Germinal center (tissue), 1 donor: ENCODE data around the gene RNF34.

Source experiments
- DNase-seq: peaks from one replicate; pipeline ENCODE4 v3.0.0; 2012; ENCODE audit warnings: mixed read lengths, low spot score

Gene RNF34

DNA sequence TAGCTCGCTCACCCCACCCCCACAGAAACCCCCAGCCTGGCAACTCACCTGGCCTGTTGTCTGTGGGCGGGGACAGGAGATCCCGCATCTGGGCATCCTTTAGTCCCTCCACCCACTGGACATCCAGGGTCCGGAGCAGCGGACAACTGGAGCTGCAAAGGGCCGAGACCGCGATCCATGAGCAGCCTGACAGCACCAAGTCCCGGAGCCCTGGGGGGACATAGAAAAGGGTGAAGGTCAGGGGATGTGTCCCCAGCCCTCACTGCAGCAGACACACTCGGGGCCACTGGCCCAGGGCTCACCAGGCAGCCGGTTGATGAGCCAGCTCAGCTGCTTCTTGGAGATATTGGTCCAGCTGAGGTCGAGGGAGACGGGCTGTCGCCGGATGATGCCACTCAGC is 40.9 kb downstream of the RNF34 start:
- DNase-seq: no peak

DNA sequence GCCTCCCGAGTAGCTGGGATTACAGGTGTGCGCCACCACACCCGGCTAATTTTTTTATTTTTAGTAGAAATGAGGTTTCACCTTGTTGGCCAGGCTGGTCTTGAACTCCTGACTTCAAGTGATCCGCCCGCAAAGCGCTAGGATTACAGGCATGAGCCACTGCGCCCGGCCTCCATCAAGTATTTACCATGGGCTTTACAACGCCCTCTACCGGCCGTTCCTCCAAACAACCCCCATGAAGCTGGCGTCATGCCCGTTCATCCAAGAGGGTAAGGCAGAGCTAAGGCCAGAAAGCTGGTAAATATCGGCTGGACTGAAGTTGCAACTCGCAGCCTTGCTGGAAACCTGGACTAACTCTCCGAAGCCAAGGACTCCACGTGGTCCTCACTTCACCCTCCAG is 41.6 kb downstream of the RNF34 start:
- no peak for DNase-seq

DNA sequence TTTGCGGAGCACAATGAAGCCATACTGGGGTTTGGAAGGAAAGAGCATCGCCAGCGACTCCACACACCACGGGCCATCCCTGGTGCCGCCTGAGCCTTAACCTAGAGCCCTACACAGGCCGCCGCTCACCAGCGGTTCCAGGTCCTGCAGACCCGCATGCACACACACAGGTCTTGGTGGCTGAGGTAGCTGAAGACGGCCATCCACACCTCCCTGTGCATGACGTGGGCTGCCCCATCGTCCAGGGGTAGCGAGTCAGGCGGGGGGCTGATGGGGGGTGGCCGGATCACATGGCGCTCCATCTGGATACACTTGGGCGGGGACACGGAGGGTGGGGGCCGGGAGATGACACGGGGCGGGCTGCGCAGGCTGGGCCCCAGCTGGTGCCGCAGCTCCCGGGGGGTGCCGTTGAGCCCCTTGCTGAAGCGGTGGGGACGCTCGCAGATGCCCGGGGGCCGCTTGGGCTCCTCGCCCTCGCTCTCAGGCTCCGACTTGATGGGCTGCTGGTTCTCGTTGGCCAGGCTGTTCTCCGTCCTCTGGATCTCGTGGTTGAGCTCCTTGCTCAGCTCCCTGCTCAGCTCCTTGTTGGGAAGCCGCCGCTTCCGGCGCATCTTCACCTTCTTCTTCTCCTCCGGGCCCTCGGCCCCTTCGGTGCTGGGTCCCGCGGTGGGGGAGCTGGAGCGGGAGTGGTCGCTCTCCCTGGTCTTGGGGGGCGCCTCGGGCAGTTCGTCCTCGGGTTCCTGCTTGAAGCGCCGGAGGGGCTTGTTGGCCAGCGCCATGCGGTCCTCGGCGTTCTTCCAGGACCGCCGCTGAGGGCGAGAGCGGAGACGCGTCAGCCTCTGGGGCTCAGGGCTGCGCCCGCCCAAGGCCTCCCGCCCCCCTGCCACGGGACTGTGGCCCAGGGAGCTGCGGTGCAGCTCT is 42.4 kb downstream of the RNF34 start:
- DNase-seq: no peak

DNA sequence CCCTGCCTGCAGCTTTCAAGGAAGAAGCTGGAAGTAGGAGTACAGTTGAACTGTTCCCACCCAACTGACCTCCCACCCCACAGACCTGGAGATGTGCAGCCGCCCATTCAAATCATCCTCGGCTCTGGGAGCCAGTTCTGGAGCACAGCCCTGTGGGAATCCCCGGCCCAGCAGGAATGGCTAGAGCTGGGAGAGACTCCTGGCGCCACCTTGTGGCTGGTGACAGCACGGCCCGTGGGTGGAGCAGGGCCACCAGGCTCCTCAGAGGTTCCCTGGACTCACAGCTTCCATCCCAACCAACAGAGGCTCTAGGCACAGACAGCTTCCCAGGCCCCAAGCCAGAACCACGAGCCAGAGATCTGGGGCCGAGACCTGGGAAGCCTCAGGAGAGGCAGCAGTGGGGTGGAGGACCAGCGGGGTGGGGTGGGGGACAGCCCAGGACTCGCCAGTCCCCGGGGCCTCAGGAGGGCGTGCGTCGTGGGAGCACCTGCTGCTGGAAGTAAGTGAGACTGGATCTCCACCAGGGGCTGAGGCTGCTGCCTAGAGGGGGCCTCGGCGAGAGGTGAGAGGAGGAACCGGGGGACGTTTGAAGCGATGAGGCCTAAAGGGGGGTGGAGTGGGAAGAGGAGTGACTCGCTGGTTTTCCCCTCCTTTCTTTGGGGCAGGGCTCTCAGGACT is 43.4 kb downstream of the RNF34 start:
- DNase-seq: peak; percentile 80

DNA sequence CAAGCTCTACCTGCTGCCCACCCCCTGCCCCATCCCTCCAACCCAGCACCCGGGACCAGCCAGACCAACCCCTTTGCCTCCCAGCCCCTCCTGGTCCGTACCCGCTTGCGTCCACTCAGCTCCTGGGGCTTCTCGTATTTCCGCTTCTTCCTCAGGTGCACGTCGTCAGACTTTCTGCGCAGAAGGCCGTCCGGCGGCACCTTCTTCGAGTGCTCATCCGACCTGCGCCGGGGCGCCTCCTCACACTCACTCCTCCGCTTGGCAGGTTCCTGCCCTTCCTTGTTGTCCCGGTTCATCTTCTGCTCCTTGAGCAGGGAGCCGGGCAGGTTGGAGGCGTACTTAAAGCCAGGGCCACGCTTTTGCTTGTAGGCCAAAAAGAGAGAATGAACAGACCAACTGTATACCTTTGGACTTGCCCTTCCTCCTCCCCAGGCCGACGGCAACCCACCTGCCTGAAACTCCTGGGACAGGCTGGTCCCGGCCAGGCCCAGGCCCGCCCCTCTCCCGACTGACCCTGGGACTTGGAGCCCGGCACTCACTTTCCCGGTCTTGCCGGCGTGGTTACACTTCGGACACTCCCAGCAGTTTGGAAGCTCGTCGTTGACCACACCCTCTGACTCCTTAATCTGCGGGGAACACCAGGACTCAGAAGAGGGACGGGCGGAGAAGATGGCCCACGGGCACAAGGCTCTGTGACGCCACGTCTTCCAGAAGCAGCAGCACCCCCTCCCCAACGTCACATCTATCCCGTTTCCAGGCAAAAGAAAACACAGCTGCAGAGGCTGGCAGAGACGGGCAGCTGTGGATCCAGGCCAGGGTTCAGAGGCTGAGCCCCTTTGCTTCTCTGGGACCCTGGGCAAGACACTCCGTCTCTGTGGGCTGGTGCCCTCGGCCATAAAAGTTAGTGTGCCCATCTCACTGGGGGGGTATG is 44.3 kb downstream of the RNF34 start:
- DNase-seq: no peak

DNA sequence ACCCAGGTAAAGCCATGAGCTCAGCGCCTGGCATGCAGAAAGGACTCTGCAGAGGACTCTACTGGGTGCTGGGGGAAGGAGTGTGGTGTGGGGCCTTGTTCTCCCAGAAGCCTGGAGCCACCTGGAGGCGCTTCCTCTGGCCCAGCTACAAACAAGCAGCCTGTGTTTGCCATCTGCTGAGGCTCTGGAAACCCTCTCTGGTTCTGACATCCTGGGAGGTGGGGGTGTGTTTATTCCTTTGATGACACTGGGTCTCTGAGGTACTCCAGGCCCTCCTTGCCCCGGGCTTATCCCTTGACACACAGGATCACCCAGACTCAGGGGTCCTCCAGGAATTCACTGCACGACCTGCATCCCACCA is 44.9 kb downstream of the RNF34 start:
- DNase-seq: no peak

DNA sequence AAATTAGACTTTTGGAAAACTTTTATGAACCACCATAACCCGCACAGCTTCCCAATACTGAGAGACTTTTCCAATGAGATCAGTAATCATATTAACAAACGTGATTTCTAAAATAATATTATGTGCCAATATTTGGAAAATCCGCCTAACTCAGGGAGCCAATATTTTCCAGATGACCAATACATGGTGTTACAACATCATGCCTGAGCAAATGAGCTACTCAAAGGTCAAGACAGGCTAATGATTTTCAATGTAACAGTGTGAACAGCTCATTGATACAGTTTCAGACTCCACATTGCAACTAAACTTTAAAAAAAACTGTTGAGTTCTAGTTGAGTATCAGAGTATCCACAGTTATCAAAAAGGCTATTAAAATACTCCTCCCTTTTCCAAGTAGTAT is 46.8 kb downstream of the RNF34 start:
- DNase-seq: no peak

DNA sequence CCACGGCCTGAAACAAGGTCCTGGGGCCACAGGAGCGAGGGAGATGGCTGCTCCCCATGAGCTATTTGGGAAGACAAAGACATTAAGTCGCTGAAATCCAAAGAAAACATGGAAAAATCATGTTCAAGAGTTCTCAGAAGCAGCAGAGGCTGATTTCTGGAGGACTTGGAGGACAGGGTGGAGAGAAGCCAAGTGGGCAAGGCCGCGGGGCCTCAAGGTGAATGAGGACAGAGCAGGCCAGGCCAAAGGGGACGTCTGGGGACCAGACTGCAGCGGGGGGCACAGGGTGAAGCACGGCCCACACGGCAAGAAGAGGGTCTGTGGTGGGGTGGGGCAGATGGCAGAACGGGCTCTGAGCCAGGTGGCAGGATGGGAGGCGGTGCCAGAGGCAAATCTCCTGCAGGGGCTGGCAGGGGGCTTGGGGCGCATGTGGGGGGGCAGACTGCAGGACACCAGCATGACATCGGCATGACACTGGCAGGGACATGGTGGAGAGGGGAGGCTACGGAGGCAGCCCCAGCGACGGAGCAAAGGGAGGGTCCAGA is 48.9 kb downstream of the RNF34 start:
- no peak for DNase-seq

DNA sequence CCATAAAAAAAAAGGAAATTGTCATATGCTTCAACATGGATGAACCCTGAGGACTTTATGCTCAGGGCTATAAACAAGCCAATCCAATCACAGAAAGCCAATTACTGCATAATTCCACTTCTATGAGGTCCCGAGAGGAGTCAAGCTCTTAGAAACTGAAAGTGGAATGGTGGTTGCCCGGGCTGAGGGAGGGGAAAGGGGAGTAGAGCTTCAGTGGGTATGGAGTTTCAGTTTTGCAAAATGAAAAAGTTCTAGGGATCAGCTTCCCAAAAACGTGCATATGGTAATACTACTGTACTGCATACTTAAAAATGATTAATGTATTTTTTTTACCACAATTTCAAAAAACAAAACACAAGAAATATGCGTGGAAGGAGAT is 52.0 kb downstream of the RNF34 start:
- DNase-seq: no peak

DNA sequence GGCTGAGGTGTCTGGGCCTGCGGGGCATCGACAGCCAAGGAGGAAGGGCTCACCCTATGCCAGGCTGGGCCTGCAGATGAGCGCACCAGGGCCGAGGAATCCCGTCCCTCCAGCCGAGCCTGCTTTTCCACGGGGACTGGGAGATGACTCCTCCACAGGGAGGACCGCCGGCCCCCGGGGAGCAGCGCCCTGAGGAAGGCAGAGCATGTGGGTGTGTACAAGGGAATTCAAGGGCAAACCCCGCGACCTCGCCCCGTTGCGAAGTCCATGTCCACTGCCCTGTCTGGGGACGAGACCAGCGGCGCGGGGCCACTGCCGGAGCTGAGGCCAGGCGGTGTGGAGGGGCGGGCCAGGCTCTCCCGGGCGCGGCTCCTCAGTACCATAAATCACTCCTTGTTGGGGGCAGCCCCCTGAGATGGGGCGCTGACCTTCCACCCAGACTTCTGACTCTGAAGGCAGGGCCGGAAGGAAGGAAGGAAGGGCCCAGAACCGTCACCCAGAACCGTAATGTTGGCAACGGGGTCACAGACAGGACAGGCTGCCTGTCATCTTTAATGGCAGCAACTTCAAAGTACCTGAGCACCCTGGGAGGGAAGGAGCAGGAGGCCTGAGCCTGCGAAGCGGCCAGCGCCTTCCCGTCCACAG is 52.5 kb downstream of the RNF34 start:
- no peak for DNase-seq

DNA sequence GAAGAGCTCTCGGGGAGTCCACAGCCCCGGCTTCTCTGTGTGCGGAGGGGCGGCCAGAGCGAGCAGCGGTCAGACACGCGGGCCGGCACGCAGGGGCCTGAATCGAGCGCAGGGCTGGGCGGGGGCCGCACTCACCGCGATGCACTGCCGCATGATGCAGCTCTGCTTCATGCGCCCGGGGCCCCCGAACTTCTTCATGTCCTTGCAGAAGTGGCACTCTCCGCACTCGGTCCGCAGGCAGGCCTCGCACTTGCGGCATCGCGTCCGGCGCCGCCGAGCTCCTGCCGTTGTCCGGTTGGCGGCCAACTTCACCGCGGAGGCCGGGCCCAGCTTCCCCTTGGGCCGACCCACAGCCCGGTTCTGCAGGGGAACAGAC is 53.1 kb downstream of the RNF34 start:
- no peak for DNase-seq

DNA sequence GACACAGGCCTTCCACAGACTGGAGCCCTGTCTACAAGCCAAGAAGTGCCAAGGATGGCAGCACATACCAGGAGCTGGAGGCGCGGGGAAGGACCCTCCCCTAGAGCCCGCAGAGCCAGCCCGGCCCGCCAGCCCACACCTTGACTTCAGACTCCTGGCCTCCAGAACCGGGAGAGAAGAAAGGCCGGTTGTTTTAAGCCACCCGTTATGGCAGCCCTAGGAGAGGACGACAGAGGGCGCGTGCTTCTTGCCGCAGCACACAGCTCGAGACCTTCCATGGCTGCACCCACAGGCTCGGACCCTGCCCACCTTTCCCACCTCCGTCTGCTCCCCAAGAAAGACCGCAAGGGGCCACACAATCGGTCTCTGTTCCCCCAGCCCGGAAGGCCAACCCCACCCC is 53.7 kb downstream of the RNF34 start:
- no peak for DNase-seq

DNA sequence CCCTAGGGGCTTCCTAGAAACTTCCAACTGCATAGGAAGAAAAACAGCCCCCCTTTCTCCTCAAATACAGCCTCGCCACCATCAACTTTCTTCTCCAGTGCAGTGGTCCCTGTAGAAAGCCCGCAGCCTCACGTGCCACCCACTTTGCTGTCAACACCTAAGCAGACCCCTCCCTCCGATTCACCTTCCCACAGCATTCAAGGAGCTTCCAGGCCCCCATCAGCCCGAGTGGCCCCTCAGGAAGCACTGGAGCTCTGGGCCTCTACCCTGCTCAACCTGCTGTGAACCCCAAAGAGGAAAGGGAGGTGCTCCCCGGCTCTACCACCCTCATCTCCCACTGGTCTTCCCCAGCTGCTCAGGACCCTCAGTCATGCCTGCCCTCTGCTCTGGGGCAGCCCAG is 55.0 kb downstream of the RNF34 start:
- DNase-seq: no peak

DNA sequence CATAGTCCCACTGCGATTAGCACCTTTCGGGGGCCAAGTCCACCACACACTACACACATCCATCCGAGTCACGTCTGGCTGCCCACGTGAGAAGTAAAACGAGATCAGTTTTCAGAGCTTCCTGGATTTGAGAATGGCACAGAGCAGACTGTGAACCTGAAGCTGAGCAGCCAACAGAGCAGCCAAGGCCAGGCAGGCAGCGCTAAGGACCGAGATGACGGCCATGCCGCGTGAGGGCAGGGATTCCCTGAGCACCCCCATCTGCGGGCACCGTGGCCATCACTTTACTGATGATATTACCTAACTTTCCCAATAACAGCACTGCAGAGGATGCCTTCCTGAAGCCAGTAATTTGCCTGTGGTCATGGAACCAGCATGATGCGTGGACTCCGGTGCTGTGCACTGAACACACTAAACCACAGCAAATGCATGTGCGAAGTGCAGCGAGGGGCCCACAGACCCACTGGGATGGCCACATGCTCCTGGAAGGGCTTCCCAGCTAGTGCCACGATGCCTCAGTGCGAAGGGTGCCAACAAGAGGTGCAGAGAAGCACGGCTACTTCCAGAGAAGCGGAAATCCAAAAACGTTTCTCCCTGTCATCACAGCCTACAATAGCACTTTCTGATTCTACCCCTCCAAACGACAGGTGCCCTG is 56.0 kb downstream of the RNF34 start:
- DNase-seq: no peak

DNA sequence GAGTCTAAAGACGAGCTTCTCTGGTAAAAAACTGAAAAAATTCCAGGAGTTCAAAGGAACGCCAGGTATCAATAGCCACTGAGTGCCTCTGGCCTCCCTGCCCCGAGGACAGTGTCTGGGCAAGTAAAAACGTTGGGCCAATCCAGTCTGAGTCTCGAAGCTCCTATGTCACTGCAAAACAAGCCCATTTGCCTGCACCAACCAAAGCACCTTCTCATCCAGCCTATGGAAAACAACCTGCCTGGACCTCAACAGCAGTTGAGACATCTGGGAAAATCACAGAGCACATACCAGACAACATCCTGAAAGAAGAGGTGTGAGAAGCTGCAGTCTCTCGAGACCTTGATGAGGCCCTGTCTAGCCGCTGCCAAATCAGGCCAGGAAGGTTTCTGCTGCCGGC is 56.6 kb downstream of the RNF34 start:
- DNase-seq: no peak

DNA sequence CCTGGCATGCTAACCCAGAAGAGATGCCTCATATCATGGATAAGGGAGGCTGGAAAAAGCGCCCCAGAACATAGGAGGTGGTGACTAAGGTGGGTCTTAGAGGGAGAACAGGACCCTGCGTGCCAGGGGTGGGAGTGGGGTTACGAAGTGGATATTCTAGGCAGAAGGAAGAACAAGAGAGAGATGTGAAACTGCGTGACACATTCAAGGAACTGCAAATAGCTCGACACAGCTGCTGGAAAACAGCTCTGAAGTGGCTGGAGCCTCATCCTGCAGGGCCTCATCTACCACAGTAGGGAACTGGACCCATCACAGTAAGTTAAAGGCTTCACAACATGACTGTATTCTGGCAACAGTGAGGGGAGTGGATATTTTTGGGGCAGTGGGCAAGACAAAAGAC is 61.1 kb downstream of the RNF34 start:
- no peak for DNase-seq

DNA sequence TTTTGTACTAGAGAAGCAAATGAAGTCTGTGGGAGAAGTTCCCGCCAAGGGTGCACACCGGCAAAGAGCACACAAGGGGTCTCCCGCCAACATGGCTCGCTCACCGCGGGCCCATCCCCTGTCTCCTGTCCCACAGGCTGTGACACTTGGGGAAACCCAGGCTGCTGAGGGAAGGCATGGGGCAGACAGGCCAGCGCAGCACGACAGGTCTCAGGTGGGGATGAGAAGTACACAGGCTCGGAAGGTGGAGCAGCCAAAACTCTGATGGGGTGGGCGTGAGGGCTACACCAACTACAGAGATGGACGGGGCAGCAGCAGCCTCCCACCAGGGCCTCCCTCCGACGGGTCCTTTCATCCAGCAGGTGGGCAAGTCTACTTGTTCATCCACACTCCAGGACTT is 64.4 kb downstream of the RNF34 start:
- DNase-seq: no peak

DNA sequence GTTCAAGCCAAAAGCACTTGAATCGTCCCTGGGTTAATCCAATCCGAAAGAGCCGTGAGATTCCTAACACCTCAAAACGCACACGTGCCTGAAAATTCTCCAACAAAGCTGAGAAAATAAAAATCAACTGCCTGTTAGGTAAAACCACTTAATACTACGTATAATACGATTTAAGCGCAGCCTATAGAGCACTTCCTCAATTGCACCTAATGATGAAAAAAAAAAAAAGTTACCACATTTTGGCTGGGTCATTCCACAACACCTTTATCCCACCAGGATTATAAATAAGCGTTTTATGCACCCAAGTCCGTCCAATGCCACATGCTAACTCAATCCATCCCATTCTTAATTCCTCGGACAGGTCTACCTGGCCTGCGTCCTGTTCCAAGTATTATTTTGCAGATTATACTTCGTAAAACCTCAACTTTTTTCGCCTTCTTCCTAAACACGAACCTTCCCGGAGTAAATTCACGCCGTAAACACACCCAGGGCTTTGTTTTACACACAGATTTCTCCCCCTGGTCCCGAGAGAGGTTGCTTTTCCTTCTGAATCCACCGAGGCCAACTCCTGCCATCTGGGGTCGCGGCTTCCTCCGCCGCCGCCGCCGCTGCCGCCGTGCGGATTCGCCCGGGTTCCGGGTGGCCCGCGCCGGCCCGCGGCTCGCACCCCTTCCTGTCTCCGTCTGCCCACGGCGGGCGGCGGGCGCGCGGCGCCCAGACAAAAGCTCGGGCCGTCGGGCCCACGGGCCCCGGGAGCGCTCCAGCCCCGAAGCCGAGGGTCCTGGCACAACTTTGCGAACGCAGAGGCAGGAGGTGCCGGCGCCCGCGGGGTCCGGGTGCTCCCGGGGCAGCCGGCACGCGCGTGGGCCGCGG is 66.2 kb downstream of the RNF34 start:
- DNase-seq: peak; percentile 66

DNA sequence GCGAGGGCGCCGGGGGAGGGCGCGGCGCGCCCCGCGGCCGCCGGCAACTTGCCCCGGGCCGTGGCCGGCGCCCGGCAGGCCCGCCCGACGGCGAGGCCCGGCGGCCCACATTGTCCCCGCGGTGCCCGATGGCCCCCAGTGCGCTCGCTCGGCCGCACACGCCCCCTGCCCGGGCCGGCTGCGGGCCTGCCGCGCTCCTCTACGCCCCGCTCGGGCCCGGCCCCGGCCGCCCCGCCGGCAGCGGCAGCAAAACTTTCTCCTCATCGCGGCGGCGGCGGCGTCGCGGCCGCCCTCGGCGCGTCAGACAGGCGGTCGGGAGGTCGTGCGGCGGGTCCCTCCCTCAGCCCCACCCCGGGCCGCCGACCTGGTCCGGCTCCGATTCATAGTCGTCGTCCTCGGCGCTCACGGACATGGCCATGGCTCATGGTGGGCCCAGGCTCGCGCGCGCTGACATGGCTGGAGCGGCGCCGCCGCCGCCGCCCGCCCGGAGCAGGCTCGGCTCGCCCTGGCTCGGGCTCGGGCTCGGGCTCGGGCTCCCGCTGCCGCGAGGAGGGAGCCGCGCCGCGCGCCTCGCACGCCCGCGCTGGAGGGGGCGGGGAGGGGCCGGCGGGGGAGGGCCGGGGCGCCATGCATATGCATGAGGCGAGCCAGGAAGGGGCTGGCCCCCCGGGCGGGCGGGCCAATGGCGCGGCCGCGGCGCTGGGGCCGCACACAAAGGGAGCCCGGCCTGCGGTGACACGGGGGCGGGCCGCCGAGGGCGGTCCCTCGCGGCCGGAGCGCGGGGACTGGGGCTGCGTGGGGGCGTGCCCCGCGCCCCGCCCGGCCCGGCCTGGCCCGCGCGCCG is 67.1 kb downstream of the RNF34 start:
- peak; percentile 95 for DNase-seq
